ENCODE measurements around the gene FHOD1.

Gene FHOD1

GRCh38 chr16:67277294-67277998 is 30.2 kb upstream of the FHOD1 start:
- FAIRE-seq (no peak), DNase-seq (ENCODE audit: insufficient read length, low spot score) (no peak)
- TF ChIP-seq CTCF (IDR thresholded peaks at IDR 0.05; ENCODE audit: insufficient read depth, missing control alignments) = no peak

DNA sequence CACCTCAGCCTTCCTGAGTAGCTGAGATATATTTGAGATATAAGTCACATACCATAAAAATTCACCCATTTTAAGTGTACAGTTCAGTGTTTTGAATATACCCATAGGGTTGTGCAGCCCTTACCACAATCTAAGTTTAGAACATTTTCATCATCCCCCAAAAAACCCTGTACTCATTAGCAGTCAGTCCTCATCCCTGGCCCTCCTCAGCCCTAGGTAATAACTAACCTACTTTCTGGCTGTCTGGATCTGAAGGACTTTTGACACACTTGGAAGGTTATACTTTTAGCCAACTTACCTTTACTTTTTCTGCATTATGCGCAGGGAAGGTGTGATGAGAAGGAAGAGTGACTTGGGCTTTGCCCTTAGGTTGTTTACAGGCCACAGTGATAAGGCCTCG is 28.0 kb upstream of the FHOD1 start:
- DNase-seq (ENCODE audit: insufficient read length, low spot score) (no peak), FAIRE-seq (no peak)
- no peak for TF ChIP-seq CTCF (IDR thresholded peaks at IDR 0.05; ENCODE audit: insufficient read depth, missing control alignments)

DNA sequence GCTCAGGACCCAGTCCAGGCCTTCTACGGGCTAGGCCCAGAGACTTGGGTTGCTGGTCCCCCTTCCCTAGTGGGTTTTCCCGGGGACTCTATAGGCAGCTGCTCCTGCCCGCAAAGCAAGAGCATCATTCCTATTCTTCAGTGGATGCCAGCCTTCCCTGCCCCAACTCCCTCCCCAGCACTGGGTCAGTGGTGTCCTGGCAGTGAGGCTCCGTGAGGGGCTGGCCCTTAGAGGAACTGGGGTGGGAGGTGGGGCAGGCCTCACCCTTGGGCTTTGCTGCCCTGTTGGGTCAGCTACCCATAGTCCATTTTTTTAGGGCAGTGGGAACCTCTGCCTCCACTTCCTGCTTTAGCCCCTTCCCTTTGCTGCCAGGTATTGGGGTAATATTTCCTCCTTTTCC is 24.2 kb upstream of the FHOD1 start:
- no peak for FAIRE-seq
- DNase-seq (ENCODE audit: insufficient read length, low spot score) = no peak
- TF ChIP-seq CTCF (IDR thresholded peaks at IDR 0.05; ENCODE audit: insufficient read depth, missing control alignments) = no peak

- no peak for TF ChIP-seq CTCF (IDR thresholded peaks at IDR 0.05; ENCODE audit: insufficient read depth, missing control alignments)
- no peak for FAIRE-seq
- no peak for DNase-seq (ENCODE audit: insufficient read length, low spot score)
Measured at GRCh38 chr16:67270931-67271338, 23.7 kb upstream of the FHOD1 start.

DNA sequence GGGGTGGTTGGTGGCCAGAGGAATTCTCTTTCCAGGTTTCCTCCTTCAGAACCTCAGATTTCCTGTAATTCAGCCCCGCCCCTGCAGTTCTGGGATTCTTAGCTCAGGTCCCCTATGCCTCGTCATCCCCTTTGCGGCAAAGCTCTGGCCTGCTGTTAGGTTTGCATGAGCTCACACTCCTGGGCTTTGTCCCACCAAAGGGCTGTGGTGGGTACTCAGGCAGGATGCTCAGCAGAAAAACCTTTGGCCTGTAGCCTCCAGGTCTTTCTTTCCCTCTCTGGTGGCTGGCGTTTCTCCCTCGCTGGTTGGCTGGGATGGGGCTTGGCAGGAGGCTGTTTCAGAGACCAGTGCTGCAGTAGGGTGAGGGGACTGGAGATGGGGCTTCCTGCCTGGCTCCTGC is 22.5 kb upstream of the FHOD1 start:
- TF ChIP-seq CTCF (IDR thresholded peaks at IDR 0.05; ENCODE audit: insufficient read depth, missing control alignments) = no peak
- no peak for DNase-seq (ENCODE audit: insufficient read length, low spot score)
- FAIRE-seq = no peak

GRCh38 chr16:67268136-67268579 is 20.9 kb upstream of the FHOD1 start:
- FAIRE-seq = no peak
- no peak for DNase-seq (ENCODE audit: insufficient read length, low spot score)
- no peak for TF ChIP-seq CTCF (IDR thresholded peaks at IDR 0.05; ENCODE audit: insufficient read depth, missing control alignments)

DNA sequence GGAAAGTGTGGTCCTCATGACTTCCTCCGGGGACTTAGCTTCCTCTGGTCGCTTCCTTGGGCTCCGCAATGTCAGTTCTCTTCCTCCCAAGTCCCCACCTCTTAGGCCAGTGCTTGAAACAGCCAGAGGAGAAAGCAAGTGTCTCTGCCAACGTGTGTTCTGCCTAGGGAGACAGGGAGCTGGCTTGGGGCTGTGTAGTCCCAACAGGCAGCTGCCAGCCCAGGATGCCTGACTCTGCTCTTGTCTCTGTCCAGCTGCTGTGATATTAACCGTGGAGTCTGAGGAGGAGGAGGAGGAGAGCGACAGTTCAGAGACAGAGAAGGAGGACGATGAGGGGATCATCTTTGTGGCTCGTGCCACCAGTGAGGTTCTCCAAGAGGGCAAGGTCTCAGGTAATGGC is 18.6 kb upstream of the FHOD1 start:
- no peak for DNase-seq (ENCODE audit: insufficient read length, low spot score)
- FAIRE-seq = no peak
- TF ChIP-seq CTCF (IDR thresholded peaks at IDR 0.05; ENCODE audit: insufficient read depth, missing control alignments) = no peak

Data from D721Med (cell line).